Measurements from ENCODE around the gene SBF2.

Gene SBF2

GRCh38 chr11:10317776-10318526 lies 23.9 kb upstream of the SBF2 start:
- DNase-seq (ENCODE audit: low spot score): no peak

DNA sequence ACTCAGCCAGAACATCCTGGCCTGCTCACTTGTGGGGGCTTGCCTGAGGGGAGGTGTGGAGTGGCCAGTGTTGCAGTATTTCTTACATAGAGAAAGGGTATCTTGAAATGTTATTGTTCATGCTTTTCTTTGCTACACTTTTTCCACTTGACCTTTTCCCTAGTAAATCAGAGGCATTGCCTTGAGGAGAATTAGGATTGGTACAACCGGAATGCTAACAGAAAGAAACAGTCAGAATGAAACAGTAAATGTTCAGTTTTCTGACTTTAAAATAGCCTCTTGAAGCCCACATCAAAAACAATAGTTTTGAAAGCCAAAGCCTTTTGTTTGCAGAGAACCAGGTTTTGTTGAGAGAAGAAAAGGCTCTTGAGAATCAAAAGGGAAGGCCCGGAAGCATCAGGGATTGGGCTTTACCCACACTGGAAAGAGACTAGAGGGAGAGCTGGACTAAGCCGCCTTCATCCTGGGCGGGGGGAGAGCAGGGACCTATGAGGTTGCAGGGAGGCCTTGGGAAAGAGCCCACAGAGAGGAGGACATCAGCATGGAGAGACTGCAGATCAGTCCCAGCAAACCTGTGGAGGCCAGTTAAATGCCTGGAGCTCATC lies 23.2 kb upstream of the SBF2 start:
- DNase-seq (ENCODE audit: low spot score): no peak

GRCh38 chr11:10315083-10315482 lies 21.1 kb upstream of the SBF2 start:
- DNase-seq (ENCODE audit: low spot score): no peak

DNA sequence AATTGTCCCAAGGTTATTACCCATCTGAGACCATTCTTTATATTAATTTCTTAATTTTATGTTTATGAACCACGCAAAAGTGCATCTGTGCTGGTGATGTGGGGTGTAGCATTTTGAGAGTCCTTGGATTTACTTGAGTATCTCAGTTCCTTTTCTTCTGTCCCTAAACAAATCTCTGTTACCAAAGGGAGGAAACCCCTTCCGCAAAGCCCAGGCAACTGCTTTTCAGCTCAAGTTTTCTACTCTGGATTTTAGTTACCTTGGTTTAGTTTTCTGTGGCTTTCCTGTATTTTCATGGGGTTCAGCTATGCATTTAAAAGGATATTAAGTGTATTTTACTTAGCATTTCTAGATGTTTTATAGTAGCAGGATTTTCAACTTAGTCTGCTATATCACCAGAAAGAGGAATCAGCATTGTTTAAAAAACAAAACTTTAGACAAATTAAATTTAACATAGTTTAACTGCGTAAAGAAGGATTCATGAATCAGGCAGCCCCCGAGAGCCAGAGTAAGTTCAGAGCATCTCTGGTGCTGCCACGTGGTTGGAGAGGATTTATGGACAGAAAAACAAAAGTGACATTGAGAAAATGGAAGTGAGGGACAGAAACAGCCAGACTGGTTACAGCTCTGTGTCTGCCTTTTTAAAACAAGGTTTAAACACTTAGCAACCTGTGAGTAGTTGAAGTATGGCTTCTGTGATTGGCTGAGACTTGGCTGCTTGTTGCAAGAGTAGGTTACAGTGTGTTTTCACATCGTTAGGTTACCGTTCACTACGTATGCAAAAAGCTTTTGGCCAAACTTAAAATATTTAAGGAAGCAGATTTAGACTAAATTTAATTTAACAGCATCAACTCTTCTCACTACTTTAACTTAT lies 20.4 kb upstream of the SBF2 start:
- DNase-seq (ENCODE audit: low spot score): peak; percentile 41

DNA sequence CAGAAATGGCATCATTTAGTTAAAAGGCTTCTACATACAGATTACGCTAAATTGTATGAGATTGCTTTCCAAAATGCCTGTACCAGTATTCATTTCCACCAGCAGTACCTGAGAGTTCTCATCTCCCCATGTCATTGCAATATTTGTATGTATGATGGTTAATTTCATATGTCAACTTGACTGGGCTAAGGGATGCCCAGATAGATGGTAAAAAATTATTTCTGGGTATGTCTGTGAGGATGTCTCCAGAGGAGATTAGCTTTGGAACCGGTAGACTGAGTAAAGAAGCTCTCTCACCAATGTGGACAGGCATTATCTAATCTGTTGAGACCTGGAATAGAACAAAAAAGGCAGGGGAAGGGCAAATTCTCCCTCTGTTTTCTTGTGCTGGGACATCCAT lies 17.8 kb upstream of the SBF2 start:
- no peak for DNase-seq (ENCODE audit: low spot score)

DNA sequence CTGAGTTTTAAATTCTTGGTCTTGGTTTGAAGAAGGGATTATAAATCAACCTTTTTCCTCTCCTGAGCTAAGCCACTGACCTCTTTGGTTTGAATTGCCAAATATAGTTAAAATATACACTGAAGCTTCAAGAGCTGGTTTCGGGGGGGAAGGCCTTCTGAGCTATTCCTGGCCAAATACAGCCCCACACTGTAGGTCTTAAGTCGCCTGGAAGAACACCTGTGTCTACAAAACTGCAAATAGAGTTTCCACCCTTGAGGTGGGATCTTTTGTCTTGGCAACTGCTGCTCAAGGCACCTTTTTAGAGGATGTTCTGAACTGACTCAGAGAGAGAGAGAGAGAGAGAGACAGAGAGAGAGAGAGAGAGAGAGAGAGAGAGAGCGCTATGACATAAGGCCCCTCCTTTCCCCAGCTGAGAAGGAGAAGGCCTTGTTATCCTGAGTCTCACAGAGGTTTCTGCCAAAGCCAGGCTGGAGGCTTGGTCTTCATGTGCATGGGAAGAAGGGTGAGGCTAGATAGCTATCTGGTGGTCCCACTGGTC lies 16.4 kb upstream of the SBF2 start:
- no peak for DNase-seq (ENCODE audit: low spot score)

GRCh38 chr11:10309163-10310093 lies 15.4 kb upstream of the SBF2 start:
- peak; percentile 32 for DNase-seq (ENCODE audit: low spot score)

- DNase-seq (ENCODE audit: low spot score): no peak
Measured at GRCh38 chr11:10308201-10308954, 14.4 kb upstream of the SBF2 start.

DNA sequence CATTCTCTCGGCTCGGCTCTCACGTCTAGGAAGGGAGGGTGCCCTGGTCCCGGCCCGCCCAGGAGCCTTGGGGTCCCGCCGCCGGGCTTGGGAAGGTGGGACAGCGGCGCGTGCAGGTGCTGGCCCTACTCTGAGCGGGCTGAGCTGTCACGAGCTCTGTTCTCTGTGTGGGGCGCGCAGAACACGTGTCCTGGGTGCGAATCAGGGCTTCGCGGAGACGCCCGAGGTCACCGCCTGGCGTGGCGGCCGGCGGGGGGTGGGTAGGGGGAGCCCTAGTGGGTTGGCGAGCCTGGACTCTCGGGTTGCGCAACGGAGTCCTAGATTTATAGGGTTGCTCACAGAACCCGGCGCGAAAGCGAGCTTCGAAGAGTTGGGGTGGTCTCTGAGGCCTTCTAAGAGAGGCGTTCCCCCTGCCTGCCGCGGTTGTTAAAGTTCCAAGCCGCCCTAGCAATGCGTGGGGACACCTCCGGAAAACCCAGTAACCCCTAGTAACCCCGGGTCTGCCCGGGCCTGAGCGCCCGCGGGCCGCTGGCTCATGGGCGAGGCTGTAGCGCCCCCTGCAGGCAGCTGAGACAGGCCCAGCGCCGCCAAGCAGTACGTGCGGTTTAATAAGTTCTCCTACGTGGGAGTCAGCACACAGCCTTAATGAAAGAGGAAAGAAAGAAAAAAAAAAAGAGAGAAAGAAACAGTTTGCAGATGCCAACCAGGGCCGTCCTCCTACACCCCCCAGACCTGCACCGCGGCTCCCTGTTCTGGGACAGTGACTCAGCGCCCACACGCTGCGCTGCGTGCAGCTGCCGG lies 13.6 kb upstream of the SBF2 start:
- peak; percentile 90 for DNase-seq (ENCODE audit: low spot score)

GRCh38 chr11:10307022-10307399 lies 13.0 kb upstream of the SBF2 start:
- DNase-seq (ENCODE audit: low spot score): no peak

DNA sequence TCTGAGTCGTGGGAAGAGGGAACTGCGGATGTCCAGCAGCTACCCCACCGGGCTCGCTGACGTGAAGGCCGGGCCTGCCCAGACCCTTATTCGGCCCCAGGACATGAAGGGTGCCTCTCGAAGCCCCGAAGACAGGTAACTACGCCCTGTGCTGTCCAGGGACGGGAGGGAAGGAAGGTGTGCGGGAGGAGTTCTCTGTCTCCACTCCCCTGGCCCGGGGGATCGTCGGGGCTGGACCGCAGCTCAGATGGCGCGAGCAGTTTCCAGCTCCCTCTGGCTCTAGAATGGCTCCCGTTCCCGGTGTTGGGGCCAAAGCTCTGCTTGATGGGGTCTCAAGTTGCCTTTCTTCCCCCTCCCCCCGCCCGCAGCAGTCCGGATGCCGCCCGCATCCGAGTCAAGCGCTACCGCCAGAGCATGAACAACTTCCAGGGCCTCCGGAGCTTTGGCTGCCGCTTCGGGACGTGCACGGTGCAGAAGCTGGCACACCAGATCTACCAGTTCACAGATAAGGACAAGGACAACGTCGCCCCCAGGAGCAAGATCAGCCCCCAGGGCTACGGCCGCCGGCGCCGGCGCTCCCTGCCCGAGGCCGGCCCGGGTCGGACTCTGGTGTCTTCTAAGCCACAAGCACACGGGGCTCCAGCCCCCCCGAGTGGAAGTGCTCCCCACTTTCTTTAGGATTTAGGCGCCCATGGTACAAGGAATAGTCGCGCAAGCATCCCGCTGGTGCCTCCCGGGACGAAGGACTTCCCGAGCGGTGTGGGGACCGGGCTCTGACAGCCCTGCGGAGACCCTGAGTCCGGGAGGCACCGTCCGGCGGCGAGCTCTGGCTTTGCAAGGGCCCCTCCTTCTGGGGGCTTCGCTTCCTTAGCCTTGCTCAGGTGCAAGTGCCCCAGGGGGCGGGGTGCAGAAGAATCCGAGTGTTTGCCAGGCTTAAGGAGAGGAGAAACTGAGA lies 12.2 kb upstream of the SBF2 start:
- DNase-seq (ENCODE audit: low spot score): peak; percentile 31

DNA sequence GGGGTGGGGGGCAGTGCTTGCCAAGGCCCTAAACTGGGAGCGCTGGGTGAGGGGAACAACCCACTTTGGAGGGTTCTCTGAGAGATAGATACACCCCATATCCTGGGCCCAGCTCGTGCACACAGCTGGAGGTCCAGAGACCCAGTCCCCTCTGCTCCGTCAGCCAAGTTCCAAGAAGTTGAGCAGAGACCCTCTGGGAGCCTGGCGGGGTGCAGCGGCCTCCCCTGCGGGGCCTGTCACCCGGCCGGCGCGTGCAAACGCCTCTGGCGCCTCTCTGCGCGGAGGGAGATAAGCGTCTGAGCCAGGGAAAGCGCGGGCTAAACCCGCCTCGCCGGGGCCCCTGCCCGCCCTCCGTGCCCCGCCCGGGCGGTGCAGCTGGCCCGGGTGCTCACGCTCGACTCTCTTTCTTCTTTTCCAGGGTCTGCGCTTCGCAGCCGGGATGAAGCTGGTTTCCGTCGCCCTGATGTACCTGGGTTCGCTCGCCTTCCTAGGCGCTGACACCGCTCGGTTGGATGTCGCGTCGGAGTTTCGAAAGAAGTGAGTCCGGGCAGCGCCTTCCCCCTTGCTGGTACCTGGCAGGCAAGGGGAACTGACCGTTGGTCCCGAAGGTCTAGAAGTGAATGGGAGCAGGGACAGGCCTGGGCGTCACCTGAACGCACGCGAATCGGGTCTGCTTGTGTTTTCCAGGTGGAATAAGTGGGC lies 11.4 kb upstream of the SBF2 start:
- DNase-seq (ENCODE audit: low spot score): peak; percentile 50

- DNase-seq (ENCODE audit: low spot score): peak; percentile 91
Measured at GRCh38 chr11:10304495-10305261, 10.7 kb upstream of the SBF2 start, which contains the start of gene ADM. Gene ADM (plus strand): TSS chr11:10305073. CDS start chr11:10305701, 628 bp downstream.

DNA sequence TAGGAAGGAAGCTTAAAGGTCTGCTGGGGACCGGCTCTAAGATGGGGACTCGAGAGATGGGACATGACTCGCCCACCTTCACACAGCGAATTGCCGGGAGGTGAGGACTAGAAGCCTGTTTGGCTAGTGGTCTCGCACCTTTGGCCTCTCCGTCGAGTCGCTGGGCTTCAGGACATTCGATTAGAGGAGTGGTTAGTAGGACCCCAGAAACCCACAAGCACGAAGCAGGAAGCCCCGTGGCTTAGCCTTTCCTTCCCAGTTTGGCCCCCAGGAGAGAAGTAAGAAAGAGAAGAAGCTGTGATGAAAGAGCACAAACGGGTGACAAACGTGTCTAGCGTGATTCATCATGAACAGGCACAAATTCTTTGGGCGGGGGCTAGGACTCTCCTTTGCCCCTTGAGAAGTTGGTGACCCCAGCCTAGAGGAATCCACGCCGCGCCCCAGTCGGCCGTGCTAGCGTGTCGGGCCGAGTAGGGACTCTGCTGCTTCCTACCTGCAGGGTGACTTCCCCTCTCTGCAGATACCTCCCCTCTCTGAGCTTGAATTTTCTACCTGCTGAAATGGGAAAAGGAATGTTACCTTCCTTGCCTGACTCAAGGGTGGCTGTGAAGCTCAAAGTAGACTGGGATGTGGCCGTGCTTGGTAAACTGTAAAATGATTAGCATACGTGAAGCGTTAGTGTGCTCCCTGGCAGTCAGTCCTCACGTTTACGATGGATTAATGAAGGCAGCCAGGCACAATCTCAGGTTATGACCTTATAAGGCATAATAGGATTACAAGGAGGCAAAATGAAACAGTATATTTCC lies 9.7 kb upstream of the SBF2 start:
- DNase-seq (ENCODE audit: low spot score): peak; percentile 58

DNA sequence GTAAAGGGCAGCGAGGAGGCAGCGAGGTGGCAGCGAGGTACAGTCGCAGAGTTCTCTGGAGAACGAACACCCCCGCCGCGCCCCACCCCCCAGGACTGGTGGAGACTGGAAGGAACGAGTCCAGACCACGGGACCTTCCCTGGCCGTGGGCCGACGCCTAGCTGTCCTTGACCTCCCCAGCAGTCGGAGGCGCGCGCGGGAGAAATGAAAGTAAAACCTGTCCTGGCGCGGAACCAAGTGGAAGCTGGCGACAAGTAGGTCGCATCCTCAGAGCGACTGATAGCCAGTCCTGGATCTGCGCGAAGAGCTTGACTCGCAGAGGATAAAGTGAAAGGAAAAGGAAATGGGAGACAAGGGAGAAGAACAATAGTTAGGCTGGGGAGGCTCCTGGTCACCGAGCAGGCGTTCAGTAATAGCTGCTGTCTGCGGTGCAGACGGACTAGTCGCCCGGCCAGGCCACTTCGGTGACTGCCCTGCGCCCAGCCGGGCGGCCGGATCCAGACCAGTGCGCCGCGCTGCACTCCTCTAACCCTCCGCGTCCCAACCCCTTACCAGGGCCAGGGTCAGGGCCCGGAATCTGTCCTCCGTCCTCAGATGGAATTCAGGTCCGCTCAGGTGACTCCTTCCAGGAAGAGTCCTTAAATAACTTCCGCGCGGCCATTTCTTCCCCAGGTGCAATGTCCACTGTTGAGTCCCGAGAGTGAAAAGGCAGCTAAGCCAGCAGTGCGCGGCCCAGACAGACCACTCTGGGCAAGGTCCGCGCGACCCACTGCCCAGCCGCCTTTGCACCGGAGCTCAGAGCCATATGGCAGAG lies 8.9 kb upstream of the SBF2 start:
- DNase-seq (ENCODE audit: low spot score): peak; percentile 49

DNA sequence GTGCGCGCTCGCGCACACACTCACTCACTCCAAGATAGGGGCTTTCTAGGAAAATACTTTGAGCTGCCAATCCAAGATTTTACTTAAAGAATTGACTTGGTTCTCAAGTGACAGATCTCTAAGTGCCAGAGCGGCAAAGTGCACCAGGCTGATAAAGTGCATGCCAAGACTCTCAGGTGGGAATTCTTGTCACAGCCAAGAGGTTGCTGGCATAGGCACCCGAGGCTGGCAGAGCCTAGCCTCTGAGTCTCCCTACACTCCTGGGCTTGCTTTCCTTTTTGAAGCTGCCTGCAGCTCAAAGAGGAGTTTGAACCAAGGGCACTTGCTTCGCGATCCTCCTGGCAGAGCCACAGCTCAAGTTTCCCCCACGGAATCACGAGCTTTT lies 8.3 kb upstream of the SBF2 start:
- no peak for DNase-seq (ENCODE audit: low spot score)
